Neuronal stem cell (in vitro differentiated cells): ENCODE measurements around the gene P3H3.

ENCODE experiments used
- DNase-seq: peaks from one replicate; pipeline ENCODE4 v3.0.0-alpha.2; 2013; ENCODE audit warnings: low spot score
- H2AFZ ChIP-seq: one replicate; pipeline ENCODE4 v1.6.1; 2013; ENCODE audit warnings: mild to moderate bottlenecking, low read length, inconsistent platforms
- H2AK5ac ChIP-seq: 2 replicates; pipeline ENCODE4 v1.6.1; 2013; ENCODE audit warnings: low read depth, mild to moderate bottlenecking, inconsistent platforms, low read length, moderate library complexity, mixed read lengths
- H2BK120ac ChIP-seq: 2 replicates; pipeline ENCODE4 v1.6.1; 2013; ENCODE audit warnings: low read depth, mild to moderate bottlenecking, inconsistent platforms, low read length, moderate library complexity, mixed read lengths
- H2BK12ac ChIP-seq: one replicate; pipeline ENCODE4 v1.6.1; 2013; ENCODE audit warnings: low read length, inconsistent platforms
- H2BK15ac ChIP-seq: 2 replicates; pipeline ENCODE4 v1.6.1; 2013; ENCODE audit warnings: mild to moderate bottlenecking, low read length, inconsistent platforms, mixed read lengths
- H2BK5ac ChIP-seq: one replicate; pipeline ENCODE4 v1.6.1; 2013; ENCODE audit warnings: inconsistent platforms, mild to moderate bottlenecking, low read length, moderate library complexity
- H3K14ac ChIP-seq: one replicate; pipeline ENCODE4 v1.6.1; 2013; ENCODE audit warnings: low read length, inconsistent platforms
- H3K18ac ChIP-seq: 2 replicates; pipeline ENCODE4 v1.6.1; 2013; ENCODE audit warnings: low read length, inconsistent platforms
- H3K23ac ChIP-seq: 2 replicates; pipeline ENCODE4 v1.6.1; 2013; ENCODE audit warnings: low read depth, mild to moderate bottlenecking, mixed read lengths, low read length, inconsistent platforms; ENCODE audit not compliant: poor library complexity
- H3K27ac ChIP-seq: replicated peaks from 3 replicates; pipeline ENCODE4 v1.5.1; 2013; ENCODE audit warnings: low read length, inconsistent platforms
- H3K27me3 ChIP-seq, 3 experiments: 2 replicates each; pipeline ENCODE4 v1.6.1; 2013; ENCODE audit warnings: low read length in 3 of 3, mild to moderate bottlenecking in 2 of 3, inconsistent platforms in 1 of 3, low read depth in 1 of 3, mixed read lengths in 1 of 3, moderate library complexity in 1 of 3; ENCODE audit not compliant: control insufficient read depth in 3 of 3, insufficient read depth in 3 of 3
- H3K36me3 ChIP-seq, 2 donors: replicated peaks in 1 of 2; 2 replicates each; pipeline ENCODE4 v1.6.1; 2013; ENCODE audit warnings: low read length in 2 of 2; ENCODE audit not compliant: control insufficient read depth in 2 of 2, insufficient read depth in 2 of 2
- H3K4ac ChIP-seq: 2 replicates; pipeline ENCODE4 v1.6.1; 2013; ENCODE audit warnings: inconsistent platforms, mild to moderate bottlenecking, low read length, moderate library complexity
- H3K4me1 ChIP-seq, 2 donors: 1 replicate in 1 of 2; 2 replicates in 1 of 2; pipeline ENCODE4 v1.6.1; 2013; ENCODE audit warnings: low read length in 2 of 2, low read depth in 1 of 2; ENCODE audit not compliant: control insufficient read depth in 2 of 2, insufficient read depth in 1 of 2
- H3K4me2 ChIP-seq: one replicate; pipeline ENCODE4 v1.6.1; 2013; ENCODE audit warnings: mild to moderate bottlenecking, low read length, inconsistent platforms; ENCODE audit not compliant: insufficient read depth, poor library complexity, severe bottlenecking
- H3K4me3 ChIP-seq, 2 donors: 2 replicates each; pipeline ENCODE4 v1.5.1; 2013; ENCODE audit warnings: low read length in 2 of 2, mild to moderate bottlenecking in 2 of 2, inconsistent platforms in 1 of 2, moderate library complexity in 1 of 2
- H3K79me1 ChIP-seq: one replicate; pipeline ENCODE4 v1.6.1; 2013; ENCODE audit warnings: low read depth, mild to moderate bottlenecking, inconsistent platforms, low read length, moderate library complexity
- H3K9ac ChIP-seq: one replicate; pipeline ENCODE4 v1.6.1; 2013; ENCODE audit warnings: mild to moderate bottlenecking, low read depth, low read length, inconsistent platforms; ENCODE audit not compliant: poor library complexity
- H3K9me3 ChIP-seq, 2 donors: replicated peaks in 1 of 2; 2 replicates each; pipeline versions ENCODE3 to v1.6.1; 2013; ENCODE audit warnings: low read length in 2 of 2, mild to moderate bottlenecking in 2 of 2, inconsistent platforms in 1 of 2, low read depth in 1 of 2, mixed read lengths in 1 of 2, moderate library complexity in 1 of 2; ENCODE audit not compliant: control insufficient read depth in 2 of 2, insufficient read depth in 1 of 2
- H4K8ac ChIP-seq: one replicate; pipeline ENCODE4 v1.6.1; 2013; ENCODE audit warnings: low read depth, mild to moderate bottlenecking, inconsistent platforms, low read length, moderate library complexity
- H4K91ac ChIP-seq: one replicate; pipeline ENCODE4 v1.6.1; 2013; ENCODE audit warnings: low read length, low read depth, mild to moderate bottlenecking, inconsistent platforms; ENCODE audit not compliant: poor library complexity
- WGBS, 2 donors: extraction: QIAGEN DNeasy Blood & Tissue Kit; methylation state at CpG; one replicate each; pipeline ENCODE4 v1.1.7; 2013; ENCODE audit warnings: missing lambda C conversion rate in 2 of 2, mixed read lengths in 1 of 2; ENCODE audit not compliant: insufficient read length in 2 of 2, insufficient replicate concordance in 1 of 2; ENCODE audit errors: extremely low coverage in 2 of 2; 5-methylcytosine and 5-hydroxymethylcytosine counted together

The P3H3 gene

DNA sequence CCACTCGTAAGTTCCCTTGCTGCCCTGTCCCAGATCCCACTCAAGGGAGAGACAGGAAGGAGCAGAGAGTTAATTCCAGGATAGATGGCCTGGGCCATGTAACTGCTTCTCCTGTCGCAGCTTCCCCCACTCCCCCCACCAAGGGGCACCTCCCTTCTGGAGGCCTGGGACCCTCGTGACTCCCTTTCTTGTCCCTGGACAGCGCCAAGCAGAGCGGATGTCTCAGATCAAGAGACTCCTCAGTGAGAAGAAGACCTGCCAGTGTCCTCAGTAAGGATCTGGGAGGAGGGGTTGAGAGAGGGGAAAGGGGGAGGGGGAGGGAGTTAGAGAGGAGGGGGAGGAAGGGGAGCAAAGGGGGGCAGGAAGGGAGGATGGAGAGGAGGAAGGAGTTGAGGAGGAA lies 9.6 kb upstream of the P3H3 start:
- Histone ChIP-seq H3K4ac (no peak overlapping the region), H3K4me2 (peak overlapping the region; percentile 20), H2AK5ac (peak overlapping the region; percentile 72), H3K9ac (no peak overlapping the region), H3K27me3 (no peaks in the 10 kb centered on the region), H3K27ac (peak overlapping the region; percentile 64), H2BK120ac (peak overlapping the region; percentile 16), H3K79me1 (peaks cover 2% of the 10 kb centered on the region), H3K36me3 (no peaks in the 10 kb centered on the region), H2BK15ac (peak overlapping the region; percentile 86), H2BK5ac (no peak overlapping the region), H3K18ac (peak overlapping the region; percentile 91), H3K23ac (no peak overlapping the region), H2BK12ac (no peak overlapping the region), H3K4me3 (no peak overlapping the region), H3K4me1 (peaks cover 39 to 52% of the 10 kb centered on the region in 2 donors), H4K91ac (no peak overlapping the region), H4K8ac (no peak overlapping the region), H2AFZ (no peak overlapping the region), H3K9me3 (peaks cover 0 to 4% of the 10 kb centered on the region in 2 donors), H3K14ac (no peak overlapping the region)
- no CpG with 5 or more reads among the region's 5 CpGs for WGBS, 2 donors
- no peak for DNase-seq

DNA sequence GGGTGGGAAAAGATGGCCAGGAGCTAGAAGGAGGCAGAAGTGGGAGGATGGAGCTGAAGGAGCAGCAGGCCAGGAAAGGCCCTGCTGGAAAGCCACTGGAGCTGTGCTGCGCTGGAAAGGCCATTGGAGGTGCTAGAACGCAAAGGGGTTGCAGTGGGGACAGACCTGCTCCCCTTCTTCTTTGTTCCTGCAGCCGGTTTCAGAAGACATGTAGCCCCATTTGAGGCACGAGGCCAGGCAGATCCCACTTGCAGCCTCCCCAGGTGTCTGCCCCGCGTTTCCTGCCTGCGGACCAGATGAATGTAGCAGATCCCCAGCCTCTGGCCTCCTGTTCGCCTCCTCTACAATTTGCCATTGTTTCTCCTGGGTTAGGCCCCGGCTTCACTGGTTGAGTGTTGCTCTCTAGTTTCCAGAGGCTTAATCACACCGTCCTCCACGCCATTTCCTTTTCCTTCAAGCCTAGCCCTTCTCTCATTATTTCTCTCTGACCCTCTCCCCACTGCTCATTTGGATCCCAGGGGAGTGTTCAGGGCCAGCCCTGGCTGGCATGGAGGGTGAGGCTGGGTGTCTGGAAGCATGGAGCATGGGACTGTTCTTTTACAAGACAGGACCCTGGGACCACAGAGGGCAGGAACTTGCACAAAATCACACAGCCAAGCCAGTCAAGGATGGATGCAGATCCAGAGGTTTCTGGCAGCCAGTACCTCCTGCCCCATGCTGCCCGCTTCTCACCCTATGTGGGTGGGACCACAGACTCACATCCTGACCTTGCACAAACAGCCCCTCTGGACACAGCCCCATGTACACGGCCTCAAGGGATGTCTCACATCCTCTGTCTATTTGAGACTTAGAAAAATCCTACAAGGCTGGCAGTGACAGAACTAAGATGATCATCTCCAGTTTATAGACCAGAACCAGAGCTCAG lies 8.8 kb upstream of the P3H3 start:
- H2BK12ac ChIP-seq, result no peak overlapping the region
- H3K14ac ChIP-seq, result no peak overlapping the region
- peak overlapping the region; percentile 27 for H3K18ac ChIP-seq
- H4K8ac ChIP-seq, result no peak overlapping the region
- no peak overlapping the region for H3K4ac ChIP-seq
- H2AK5ac ChIP-seq, result peak overlapping the region; percentile 22
- no peak overlapping the region for H3K23ac ChIP-seq
- no peak overlapping the region for H3K4me2 ChIP-seq
- H2BK120ac ChIP-seq, result peak overlapping the region; percentile 75
- H3K79me1 ChIP-seq, result peaks cover 6% of the 10 kb centered on the region
- H3K9me3 ChIP-seq, result peaks cover 0 to 7% of the 10 kb centered on the region in 2 donors
- no peak for DNase-seq
- peak overlapping the region; percentile 3 for H2BK15ac ChIP-seq
- H3K4me1 ChIP-seq, result peaks cover 39 to 52% of the 10 kb centered on the region in 2 donors
- WGBS, 2 donors, result no CpG with 5 or more reads among the region's 13 CpGs
- H3K9ac ChIP-seq, result peak overlapping the region; percentile 36
- peaks cover 0 to 5% of the 10 kb centered on the region in 2 donors for H3K36me3 ChIP-seq
- peak overlapping the region; percentile 18 for H2AFZ ChIP-seq
- H3K27me3 ChIP-seq, result no peaks in the 10 kb centered on the region
- H4K91ac ChIP-seq, result peak overlapping the region; percentile 31
- H2BK5ac ChIP-seq, result no peak overlapping the region
- H3K27ac ChIP-seq, result peak overlapping the region; percentile 61
- no peak overlapping the region for H3K4me3 ChIP-seq

DNA sequence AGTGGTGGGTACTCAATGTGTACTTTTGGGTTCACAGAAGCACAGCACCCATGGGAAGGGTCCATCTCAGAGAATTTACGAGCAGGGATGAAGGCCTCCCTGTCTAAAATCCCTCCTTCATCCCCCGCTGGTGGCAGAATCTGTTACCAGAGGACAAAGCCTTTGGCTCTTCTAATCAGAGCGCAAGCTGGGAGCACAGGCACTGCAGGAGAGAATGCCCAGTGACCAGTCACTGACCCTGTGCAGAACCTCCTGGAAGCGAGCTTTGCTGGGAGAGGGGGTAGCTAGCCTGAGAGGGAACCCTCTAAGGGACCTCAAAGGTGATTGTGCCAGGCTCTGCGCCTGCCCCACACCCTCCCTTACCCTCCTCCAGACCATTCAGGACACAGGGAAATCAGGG lies 8.0 kb upstream of the P3H3 start:
- no peak overlapping the region for H3K23ac ChIP-seq
- H3K4me1 ChIP-seq, result peaks cover 40 to 54% of the 10 kb centered on the region in 2 donors
- peaks cover 6% of the 10 kb centered on the region for H3K79me1 ChIP-seq
- no peak overlapping the region for H4K8ac ChIP-seq
- H3K4me2 ChIP-seq, result no peak overlapping the region
- peak overlapping the region in 1 of 2 donors; percentile 62 for H3K4me3 ChIP-seq
- H2BK5ac ChIP-seq, result no peak overlapping the region
- H3K9ac ChIP-seq, result no peak overlapping the region
- H2BK15ac ChIP-seq, result no peak overlapping the region
- no peak overlapping the region for H3K14ac ChIP-seq
- no peak for DNase-seq
- H2BK120ac ChIP-seq, result no peak overlapping the region
- peaks cover 0 to 7% of the 10 kb centered on the region in 2 donors for H3K9me3 ChIP-seq
- no peak overlapping the region for H2AFZ ChIP-seq
- H3K36me3 ChIP-seq, result peaks cover 0 to 5% of the 10 kb centered on the region in 2 donors
- peak overlapping the region; percentile 81 for H3K27ac ChIP-seq
- peak overlapping the region; percentile 32 for H3K18ac ChIP-seq
- no peak overlapping the region for H2BK12ac ChIP-seq
- no peak overlapping the region for H3K4ac ChIP-seq
- H3K27me3 ChIP-seq, result no peaks in the 10 kb centered on the region
- no peak overlapping the region for H4K91ac ChIP-seq
- no peak overlapping the region for H2AK5ac ChIP-seq
- WGBS, 2 donors, result no CpG with 5 or more reads among the region's 5 CpGs
